Sigmoid colon (tissue), 4 donors: ENCODE results near the gene DNASE1L2.

Source experiments
- CTCF ChIP-seq, 4 experiments: fragments of 450-650 bp in 3 of 4; fragments of 200-600 bp in 1 of 4; IDR thresholded peaks; one replicate each; pipeline ENCODE4 v1.5.1; 2016 to 2019; ENCODE audit warnings: antibody characterized with exemption in 4 of 4, mild to moderate bottlenecking in 3 of 4, moderate library complexity in 2 of 4
- POLR2AphosphoS5 ChIP-seq, 4 donors: sonication (generic); formaldehyde crosslinking; IDR thresholded peaks; one replicate each; pipeline ENCODE4 v1.6.1; 2017; ENCODE audit warnings: antibody characterized with exemption in 4 of 4

- TF ChIP-seq CTCF (IDR thresholded peaks at IDR 0.05), result no peak
- no peak for TF ChIP-seq POLR2AphosphoS5 (IDR thresholded peaks at IDR 0.05)
These were observed 29.3 kb upstream of the DNASE1L2 start for GRCh38 chr16:2206780-2207433.
